IMR-90 (cell line): ENCODE measurements around the gene LAMC2. TPM values are rescaled to one million over a fixed set of nuclear protein-coding genes. Genes with fewer than 3 reads are reported as not detected.

Experiments used
- ATAC-seq: fragments of 200-7000 bp; cut with Tn5 transposase; 2 replicates; pipeline ENCODE4 v1.9.1; 2020; ENCODE audit warnings: low read depth, mild to moderate bottlenecking, moderate library complexity
- BruUV-seq: library from RNA; stranded (reverse); fragments of 400-500 nt; replicated peaks from 2 replicates; lab custom pipeline; 2021; lab: Mats Ljungman, UMichigan
- CTCF ChIA-PET: fragments of 300-600 bp; formaldehyde crosslinking; extraction: SDS; loops from one replicate; lab custom pipeline; 2021; ENCODE audit warnings: antibody characterized with exemption; lab: Yijun Ruan, JAX
- POLR2A ChIA-PET: fragments of 300-600 bp; sonication (Branson Sonifier 250); formaldehyde crosslinking; loops from one replicate; lab custom pipeline; 2022; ENCODE audit warnings: antibody characterized with exemption; ENCODE audit not compliant: unreplicated experiment; lab: Charles Lee
- DNase-seq: peaks from one replicate; pipeline ENCODE4 v3.0.0; 2013
- H2AFZ ChIP-seq: replicated peaks from 2 replicates; pipeline ENCODE3; 2013; ENCODE audit warnings: low read length, mild to moderate bottlenecking; ENCODE audit not compliant: poor library complexity
- H2AK5ac ChIP-seq: 2 replicates; pipeline ENCODE4 v1.6.1; 2013; ENCODE audit warnings: low read depth, low read length, inconsistent platforms
- H2AK9ac ChIP-seq: replicated peaks from 2 replicates; pipeline ENCODE3; 2013; ENCODE audit warnings: mild to moderate bottlenecking, low read depth, low read length, moderate library complexity; ENCODE audit not compliant: poor library complexity
- H2BK120ac ChIP-seq: 2 replicates; pipeline ENCODE4 v1.6.1; 2013; ENCODE audit warnings: low read depth, low read length, inconsistent platforms
- H2BK15ac ChIP-seq: 3 replicates; pipeline ENCODE4 v1.6.1; 2013; ENCODE audit warnings: low read depth, low read length, inconsistent platforms
- H2BK20ac ChIP-seq: 2 replicates; pipeline ENCODE4 v1.6.1; 2013; ENCODE audit warnings: low read depth, mild to moderate bottlenecking, inconsistent platforms, low read length, moderate library complexity
- H2BK5ac ChIP-seq: 2 replicates; pipeline ENCODE4 v1.6.1; 2013; ENCODE audit warnings: mild to moderate bottlenecking, low read depth, low read length, inconsistent platforms; ENCODE audit not compliant: poor library complexity, severe bottlenecking
- H3K14ac ChIP-seq: replicated peaks from 2 replicates; pipeline ENCODE4 v1.6.1; 2013; ENCODE audit warnings: low read depth, low read length, inconsistent platforms
- H3K18ac ChIP-seq: 2 replicates; pipeline ENCODE4 v1.6.1; 2013; ENCODE audit warnings: low read depth, low read length, control low read depth
- H3K23ac ChIP-seq: 2 replicates; pipeline ENCODE4 v1.6.1; 2013; ENCODE audit warnings: low read depth, low read length, inconsistent platforms
- H3K27ac ChIP-seq: 2 replicates; pipeline ENCODE4 v1.5.1; 2013; ENCODE audit warnings: mild to moderate bottlenecking, control low read depth, low read length; ENCODE audit not compliant: insufficient read depth
- H3K27me3 ChIP-seq: 2 replicates; pipeline ENCODE4 v1.6.1; 2013; ENCODE audit warnings: low read length; ENCODE audit not compliant: control insufficient read depth, insufficient read depth
- H3K36me3 ChIP-seq: 2 replicates; pipeline ENCODE4 v1.6.1; 2013; ENCODE audit warnings: low read length, mixed read lengths; ENCODE audit not compliant: control insufficient read depth, insufficient read depth
- H3K4ac ChIP-seq: 2 replicates; pipeline ENCODE4 v1.6.1; 2013; ENCODE audit warnings: low read depth, low read length, inconsistent platforms
- H3K4me1 ChIP-seq: 2 replicates; pipeline ENCODE4 v1.6.1; 2013; ENCODE audit warnings: low read length, mixed read lengths; ENCODE audit not compliant: control insufficient read depth, insufficient read depth
- H3K4me2 ChIP-seq: 2 replicates; pipeline ENCODE4 v1.6.1; 2013; ENCODE audit warnings: low read depth, mild to moderate bottlenecking, control low read depth, low read length, moderate library complexity
- H3K4me3 ChIP-seq: 2 replicates; pipeline ENCODE4 v1.5.1; 2013; ENCODE audit warnings: low read depth, mild to moderate bottlenecking, control low read depth, low read length, moderate library complexity; ENCODE audit not compliant: insufficient read depth
- H3K56ac ChIP-seq: 2 replicates; pipeline ENCODE4 v1.6.1; 2013; ENCODE audit warnings: low read length, inconsistent platforms; ENCODE audit not compliant: insufficient read depth; ENCODE audit errors: extremely low read depth
- H3K79me1 ChIP-seq, 2 experiments: 2 replicates each; pipeline ENCODE4 v1.6.1; 2013; ENCODE audit warnings: low read length in 2 of 2, inconsistent platforms in 1 of 2, low read depth in 1 of 2
- H3K9ac ChIP-seq: 2 replicates; pipeline ENCODE4 v1.6.1; 2013; ENCODE audit warnings: low read depth, low read length, control low read depth
- H3K9me1 ChIP-seq: 2 replicates; pipeline ENCODE4 v1.6.1; 2013; ENCODE audit warnings: low read length, inconsistent platforms; ENCODE audit not compliant: insufficient read depth
- H3K9me3 ChIP-seq: 2 replicates; pipeline ENCODE4 v1.6.1; 2013; ENCODE audit warnings: low read length; ENCODE audit not compliant: control insufficient read depth, insufficient read depth
- H4K20me1 ChIP-seq: 2 replicates; pipeline ENCODE4 v1.6.1; 2013; ENCODE audit warnings: low read length, inconsistent platforms; ENCODE audit not compliant: insufficient read depth
- H4K5ac ChIP-seq: 2 replicates; pipeline ENCODE4 v1.6.1; 2013; ENCODE audit warnings: mild to moderate bottlenecking, low read depth, low read length, control low read depth
- H4K8ac ChIP-seq, 2 experiments: 2 replicates each; pipeline ENCODE4 v1.6.1; 2013; ENCODE audit warnings: low read depth in 2 of 2, low read length in 2 of 2, control low read depth in 1 of 2, inconsistent platforms in 1 of 2
- H4K91ac ChIP-seq: 2 replicates; pipeline ENCODE4 v1.6.1; 2013; ENCODE audit warnings: low read depth, low read length, inconsistent platforms; ENCODE audit not compliant: insufficient read depth
- BHLHE40 ChIP-seq: fragments of 150-350 bp; IDR thresholded peaks from 2 replicates; pipeline ENCODE4 v1.6.1; 2016; ENCODE audit warnings: mild to moderate bottlenecking, low read depth, low read length
- CTCF ChIP-seq: conservative IDR thresholded peaks from 2 replicates; pipeline ENCODE4 v1.5.1; 2012; ENCODE audit warnings: mild to moderate bottlenecking, low read depth, low read length, improper control_type of control experiment
- MAFK ChIP-seq: IDR thresholded peaks from 2 replicates; pipeline ENCODE4 v1.6.1; 2012; ENCODE audit warnings: low read depth, low read length, improper control_type of control experiment
- MAZ ChIP-seq: IDR thresholded peaks from 2 replicates; pipeline ENCODE4 v1.6.1; 2012; ENCODE audit warnings: low read depth, mild to moderate bottlenecking, low read length, improper control_type of control experiment, moderate library complexity, borderline replicate concordance
- MXI1 ChIP-seq: IDR thresholded peaks from 2 replicates; pipeline ENCODE4 v1.6.1; 2012; ENCODE audit warnings: low read depth, mild to moderate bottlenecking, low read length, moderate library complexity, borderline replicate concordance
- NFE2L2 ChIP-seq: fragments of 150-350 bp; IDR thresholded peaks from 2 replicates; pipeline ENCODE4 v1.6.1; 2016; ENCODE audit warnings: low read depth, mild to moderate bottlenecking, low read length
- POLR2A ChIP-seq: IDR thresholded peaks from 2 replicates; pipeline ENCODE4 v1.6.1; 2012; ENCODE audit warnings: mild to moderate bottlenecking, low read depth, low read length
- RAD21 ChIP-seq: IDR thresholded peaks from 2 replicates; pipeline ENCODE4 v1.6.1; 2012; ENCODE audit warnings: low read length, improper control_type of control experiment
- RCOR1 ChIP-seq: IDR thresholded peaks from 2 replicates; pipeline ENCODE4 v1.6.1; 2012; ENCODE audit warnings: mild to moderate bottlenecking, low read length, improper control_type of control experiment; ENCODE audit not compliant: insufficient replicate concordance
- SMC3 ChIP-seq: fragments of 150-350 bp; IDR thresholded peaks from 2 replicates; pipeline ENCODE4 v1.6.1; 2016; ENCODE audit warnings: low read depth, mild to moderate bottlenecking, antibody characterized with exemption, low read length, moderate library complexity
- WGBS, 2 experiments: methylation state at CpG; one replicate each; pipeline versions ENCODE4 v1.1.5 to v1.1.7; 2013; ENCODE audit warnings: missing lambda C conversion rate in 2 of 2; ENCODE audit not compliant: insufficient read length in 1 of 2; ENCODE audit errors: extremely low coverage in 2 of 2; 5-methylcytosine and 5-hydroxymethylcytosine counted together
- dilution Hi-C: fragments of 300-500 bp; cut with HindIII; formaldehyde crosslinking; loops from one replicate; pipeline ENCODE4 v1.14.3; 2018; ENCODE audit warnings: low sequenced_read_pairs; ENCODE audit not compliant: unreplicated experiment
- in situ Hi-C: fragments of 300-500 bp; cut with MboI; formaldehyde crosslinking; loops from 3 replicates; pipeline ENCODE4 v1.14.3; 2019; ENCODE audit warnings: low sequenced_read_pairs, inconsistent platforms, mixed read lengths
- intact Hi-C: fragments of 100-400 bp; cut with micrococcal nuclease; formaldehyde crosslinking; loops from 2 replicates; pipeline ENCODE4 v1.10.0; 2022
- polyA plus RNA-seq, 3 experiments: library from polyadenylated mRNA; depleted of rRNA; stranded (reverse); fragments of >200 nt; gene quantifications; 2 replicates each; pipeline ENCODE4 v1.2.3, GENCODE V29; 2012; ENCODE audit warnings: low replicate concordance in 1 of 3
- total RNA-seq: library from RNA; depleted of rRNA; stranded (reverse); fragments of >200 nt; gene quantifications from 2 replicates; pipeline ENCODE4 v1.2.3, GENCODE V29; 2012
- TF ChIP-seq, protein P1 (sequence below): fragments of 150-350 bp; IDR thresholded peaks from 2 replicates; pipeline ENCODE4 v1.6.1; 2016; ENCODE audit warnings: low read depth, mild to moderate bottlenecking, low read length, moderate library complexity, borderline replicate concordance

Gene LAMC2
- total and polyA plus RNA-seq, 2 of the 4 experiments (the other 2 are of a cell fraction) = 2.3 to 2.8 TPM

- no TSS peak for BruUV-seq
- no peak overlapping the region for H2BK15ac ChIP-seq
- no peak overlapping the region for H2BK20ac ChIP-seq
- no peak overlapping the region for H3K18ac ChIP-seq
- no peak overlapping the region for H2AFZ ChIP-seq
- H3K9ac ChIP-seq = no peak overlapping the region
- intact Hi-C loops (loop anchor here (5.0 kb wide), 1 partner anchor 42 kb away; no protein-coding TSS in a partner anchor), dilution Hi-C loops (no loop called here), in situ Hi-C loops (no loop called here)
- peaks cover 2% of the 10 kb centered on the region; the same call in 1 of the 2 replicates for H3K27me3 ChIP-seq
- H4K5ac ChIP-seq = no peak overlapping the region
- no peak overlapping the region for H4K8ac ChIP-seq
- H3K14ac ChIP-seq = no peak overlapping the region
- no peak overlapping the region for H2BK120ac ChIP-seq
- TF ChIP-seq NFE2L2 (no peak), MXI1 (no peak), POLR2A (no peak), CTCF (no peak), RCOR1 (no peak), BHLHE40 (no peak), SMC3 (no peak), RAD21 (no peak), MAFK (no peak), MAZ (no peak)
- TF ChIP-seq, protein P1, sequence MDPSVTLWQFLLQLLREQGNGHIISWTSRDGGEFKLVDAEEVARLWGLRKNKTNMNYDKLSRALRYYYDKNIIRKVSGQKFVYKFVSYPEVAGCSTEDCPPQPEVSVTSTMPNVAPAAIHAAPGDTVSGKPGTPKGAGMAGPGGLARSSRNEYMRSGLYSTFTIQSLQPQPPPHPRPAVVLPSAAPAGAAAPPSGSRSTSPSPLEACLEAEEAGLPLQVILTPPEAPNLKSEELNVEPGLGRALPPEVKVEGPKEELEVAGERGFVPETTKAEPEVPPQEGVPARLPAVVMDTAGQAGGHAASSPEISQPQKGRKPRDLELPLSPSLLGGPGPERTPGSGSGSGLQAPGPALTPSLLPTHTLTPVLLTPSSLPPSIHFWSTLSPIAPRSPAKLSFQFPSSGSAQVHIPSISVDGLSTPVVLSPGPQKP = no peak
- H3K4me2 ChIP-seq = no peak overlapping the region
- POLR2A ChIA-PET = no interaction called here
- CTCF ChIA-PET = no interaction called here
- DNase-seq (no peak), ATAC-seq (no peak)
- H3K23ac ChIP-seq = no peak overlapping the region
- no peaks in the 10 kb centered on the region for H3K9me1 ChIP-seq
- no peak overlapping the region for H3K56ac ChIP-seq
- peaks cover 4% of the 10 kb centered on the region for H3K4me1 ChIP-seq
- H4K20me1 ChIP-seq = no peaks in the 10 kb centered on the region
- H4K91ac ChIP-seq = no peak overlapping the region
- no peak overlapping the region for H3K4me3 ChIP-seq
- H2BK5ac ChIP-seq = no peak overlapping the region
- H2AK5ac ChIP-seq = no peak overlapping the region
- WGBS, 2 experiments = no CpG with 5 or more reads among the region's 1 CpG
- H3K36me3 ChIP-seq = no peaks in the 10 kb centered on the region
- no peaks in the 10 kb centered on the region for H3K9me3 ChIP-seq
- H3K4ac ChIP-seq = no peak overlapping the region
- H2AK9ac ChIP-seq = no peak overlapping the region
- H3K27ac ChIP-seq = no peak overlapping the region
- H3K79me1 ChIP-seq = no peaks in the 10 kb centered on the region
Observed at GRCh38 chr1:183175631-183176030, 10.4 kb upstream of the LAMC2 start.
